ENCODE data around the gene CACUL1.

DNA sequence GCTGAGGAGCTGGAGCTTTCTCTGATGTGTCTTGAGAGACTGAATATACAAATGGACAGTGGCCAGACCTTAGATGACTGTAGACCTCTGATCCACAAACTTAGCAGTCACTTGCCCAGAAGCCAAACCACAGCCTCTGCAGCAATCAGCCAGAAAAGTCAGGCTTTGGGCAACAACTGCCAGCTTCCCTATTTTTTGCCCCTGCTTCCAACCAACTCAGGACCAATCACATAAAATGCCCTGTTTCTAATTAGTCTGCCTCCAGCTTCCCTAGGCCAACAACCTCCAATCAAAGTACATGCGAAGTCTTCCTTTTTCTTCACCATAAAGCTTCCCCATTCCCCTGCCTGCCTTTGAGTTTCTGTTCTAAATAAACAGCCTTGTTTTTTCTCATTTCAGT, 37.8 kb upstream of the CACUL1 start:
- no peak for TF ChIP-seq POLR2A (IDR thresholded peaks at IDR 0.05)
- TF ChIP-seq, protein P1, sequence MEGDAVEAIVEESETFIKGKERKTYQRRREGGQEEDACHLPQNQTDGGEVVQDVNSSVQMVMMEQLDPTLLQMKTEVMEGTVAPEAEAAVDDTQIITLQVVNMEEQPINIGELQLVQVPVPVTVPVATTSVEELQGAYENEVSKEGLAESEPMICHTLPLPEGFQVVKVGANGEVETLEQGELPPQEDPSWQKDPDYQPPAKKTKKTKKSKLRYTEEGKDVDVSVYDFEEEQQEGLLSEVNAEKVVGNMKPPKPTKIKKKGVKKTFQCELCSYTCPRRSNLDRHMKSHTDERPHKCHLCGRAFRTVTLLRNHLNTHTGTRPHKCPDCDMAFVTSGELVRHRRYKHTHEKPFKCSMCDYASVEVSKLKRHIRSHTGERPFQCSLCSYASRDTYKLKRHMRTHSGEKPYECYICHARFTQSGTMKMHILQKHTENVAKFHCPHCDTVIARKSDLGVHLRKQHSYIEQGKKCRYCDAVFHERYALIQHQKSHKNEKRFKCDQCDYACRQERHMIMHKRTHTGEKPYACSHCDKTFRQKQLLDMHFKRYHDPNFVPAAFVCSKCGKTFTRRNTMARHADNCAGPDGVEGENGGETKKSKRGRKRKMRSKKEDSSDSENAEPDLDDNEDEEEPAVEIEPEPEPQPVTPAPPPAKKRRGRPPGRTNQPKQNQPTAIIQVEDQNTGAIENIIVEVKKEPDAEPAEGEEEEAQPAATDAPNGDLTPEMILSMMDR (IDR thresholded peaks at IDR 0.05): no peak
